ENCODE measurements around the gene GPATCH11.

Gene GPATCH11

DNA sequence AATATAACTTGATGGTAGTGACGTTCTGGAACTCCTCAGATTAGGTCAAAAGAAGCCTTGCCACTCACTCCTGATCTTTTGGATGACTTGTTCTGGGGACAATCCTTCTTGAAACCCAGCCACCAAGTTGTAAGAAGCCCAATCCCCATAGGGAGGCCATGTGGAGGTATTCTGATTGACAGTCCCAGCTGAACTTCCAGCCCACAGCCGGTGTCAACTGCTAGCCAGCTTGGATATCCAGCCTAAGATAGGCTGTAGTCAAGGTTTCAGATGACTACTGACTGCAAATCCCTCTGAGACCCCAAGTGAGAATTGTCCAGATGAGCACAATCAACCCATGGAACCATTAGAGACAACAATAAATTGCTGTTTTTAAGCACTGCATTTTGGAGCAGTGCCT is 41.1 kb downstream of the GPATCH11 start:
- H3K4me3 ChIP-seq (ENCODE audit: low read depth, low read length), result no peak overlapping the region
- DNase-seq (ENCODE audit: low read depth), result no peak
- TF ChIP-seq, protein P1, sequence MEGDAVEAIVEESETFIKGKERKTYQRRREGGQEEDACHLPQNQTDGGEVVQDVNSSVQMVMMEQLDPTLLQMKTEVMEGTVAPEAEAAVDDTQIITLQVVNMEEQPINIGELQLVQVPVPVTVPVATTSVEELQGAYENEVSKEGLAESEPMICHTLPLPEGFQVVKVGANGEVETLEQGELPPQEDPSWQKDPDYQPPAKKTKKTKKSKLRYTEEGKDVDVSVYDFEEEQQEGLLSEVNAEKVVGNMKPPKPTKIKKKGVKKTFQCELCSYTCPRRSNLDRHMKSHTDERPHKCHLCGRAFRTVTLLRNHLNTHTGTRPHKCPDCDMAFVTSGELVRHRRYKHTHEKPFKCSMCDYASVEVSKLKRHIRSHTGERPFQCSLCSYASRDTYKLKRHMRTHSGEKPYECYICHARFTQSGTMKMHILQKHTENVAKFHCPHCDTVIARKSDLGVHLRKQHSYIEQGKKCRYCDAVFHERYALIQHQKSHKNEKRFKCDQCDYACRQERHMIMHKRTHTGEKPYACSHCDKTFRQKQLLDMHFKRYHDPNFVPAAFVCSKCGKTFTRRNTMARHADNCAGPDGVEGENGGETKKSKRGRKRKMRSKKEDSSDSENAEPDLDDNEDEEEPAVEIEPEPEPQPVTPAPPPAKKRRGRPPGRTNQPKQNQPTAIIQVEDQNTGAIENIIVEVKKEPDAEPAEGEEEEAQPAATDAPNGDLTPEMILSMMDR (IDR thresholded peaks at IDR 0.05; ENCODE audit: insufficient read depth, low read depth, low read length, missing control alignments), result no peak

DNA sequence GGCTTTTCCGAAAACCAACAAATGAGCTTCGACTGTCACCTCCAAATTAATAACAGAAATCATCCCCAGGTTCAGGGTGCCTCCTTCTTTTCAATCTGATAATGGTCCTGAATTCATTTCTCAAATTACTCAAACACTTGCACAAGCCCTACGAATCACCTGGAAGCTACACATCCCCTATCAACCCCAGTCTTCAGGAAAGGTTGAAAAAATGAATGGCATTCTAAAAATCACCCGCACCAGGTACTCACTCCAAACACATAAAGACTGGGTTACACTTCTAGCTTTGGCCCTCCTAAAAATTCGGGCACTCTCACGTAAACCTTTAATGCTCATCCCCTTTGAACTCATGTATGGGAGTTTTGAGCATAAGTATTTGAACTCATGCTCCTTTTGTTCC is 48.6 kb downstream of the GPATCH11 start:
- H3K4me3 ChIP-seq (ENCODE audit: low read depth, low read length), result no peak overlapping the region
- DNase-seq (ENCODE audit: low read depth), result no peak
- TF ChIP-seq, protein P1 (IDR thresholded peaks at IDR 0.05; ENCODE audit: insufficient read depth, low read depth, low read length, missing control alignments), result no peak

DNA sequence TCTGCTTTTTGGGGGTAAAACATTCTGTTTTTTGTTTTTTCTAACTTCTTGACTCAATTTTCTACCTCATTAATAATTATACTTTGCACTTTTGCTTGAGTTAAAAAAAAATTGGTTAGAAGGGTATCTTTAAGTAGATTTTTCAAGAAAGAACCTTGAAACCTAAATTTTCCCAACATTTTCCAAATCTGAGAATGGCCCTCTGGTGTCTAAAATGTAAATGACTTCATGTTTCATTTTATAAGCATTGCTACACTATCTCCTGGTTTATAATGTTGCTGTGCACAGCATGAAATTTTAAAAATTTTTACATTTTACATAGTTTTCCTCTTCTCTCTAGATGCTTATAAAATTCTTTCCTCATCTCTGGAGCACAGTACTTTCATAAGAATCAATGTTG is 58.2 kb downstream of the GPATCH11 start:
- TF ChIP-seq, protein P1 (IDR thresholded peaks at IDR 0.05; ENCODE audit: insufficient read depth, low read depth, low read length, missing control alignments), result no peak
- no peak for DNase-seq (ENCODE audit: low read depth)

DNA sequence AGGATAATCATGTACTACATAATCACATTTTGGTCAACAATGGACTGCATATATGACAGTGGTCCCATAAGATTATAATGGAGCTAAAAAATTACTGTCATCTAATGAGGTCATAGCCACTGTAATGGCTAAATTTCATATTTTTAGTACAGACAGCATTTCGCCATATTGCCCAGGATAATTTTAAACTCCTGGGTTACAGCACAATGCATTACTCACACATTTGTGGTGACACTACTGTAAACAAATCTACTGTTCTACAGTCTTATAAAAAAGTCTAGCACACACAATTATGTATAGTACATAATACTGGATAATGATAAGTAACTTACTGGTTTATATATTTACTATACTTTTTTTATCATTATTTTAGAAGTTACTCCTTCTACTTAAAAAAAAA is 59.7 kb downstream of the GPATCH11 start:
- no peak for DNase-seq (ENCODE audit: low read depth)
- TF ChIP-seq, protein P1 (IDR thresholded peaks at IDR 0.05; ENCODE audit: insufficient read depth, low read depth, low read length, missing control alignments), result no peak
- no peak overlapping the region for H3K4me3 ChIP-seq (ENCODE audit: low read depth, low read length)

More for the DNA sequence above, 58.2 kb downstream of the GPATCH11 start:
- H3K4me3 ChIP-seq (ENCODE audit: low read depth, low read length), result no peak overlapping the region

DNA sequence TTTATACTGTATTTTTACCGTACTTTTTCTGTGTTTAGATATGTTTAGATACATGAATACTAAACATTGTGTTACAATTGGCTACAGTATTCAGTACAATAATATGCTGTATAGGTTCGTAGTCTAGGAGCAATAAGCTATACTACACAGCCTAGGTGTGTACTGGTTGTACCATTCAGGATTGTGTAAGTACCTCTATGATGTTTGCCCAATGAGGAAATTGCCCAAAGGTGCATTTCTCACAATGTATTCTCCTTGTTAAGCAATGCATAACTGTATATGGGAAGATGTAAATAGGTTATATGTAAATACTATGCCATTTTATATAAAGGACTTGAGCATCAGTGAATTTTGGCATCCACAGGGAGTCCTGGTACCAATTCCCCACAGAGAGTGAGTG is 61.7 kb downstream of the GPATCH11 start:
- no peak overlapping the region for H3K4me3 ChIP-seq (ENCODE audit: low read depth, low read length)
- TF ChIP-seq, protein P1 (IDR thresholded peaks at IDR 0.05; ENCODE audit: insufficient read depth, low read depth, low read length, missing control alignments), result no peak
- no peak for DNase-seq (ENCODE audit: low read depth)

DNA sequence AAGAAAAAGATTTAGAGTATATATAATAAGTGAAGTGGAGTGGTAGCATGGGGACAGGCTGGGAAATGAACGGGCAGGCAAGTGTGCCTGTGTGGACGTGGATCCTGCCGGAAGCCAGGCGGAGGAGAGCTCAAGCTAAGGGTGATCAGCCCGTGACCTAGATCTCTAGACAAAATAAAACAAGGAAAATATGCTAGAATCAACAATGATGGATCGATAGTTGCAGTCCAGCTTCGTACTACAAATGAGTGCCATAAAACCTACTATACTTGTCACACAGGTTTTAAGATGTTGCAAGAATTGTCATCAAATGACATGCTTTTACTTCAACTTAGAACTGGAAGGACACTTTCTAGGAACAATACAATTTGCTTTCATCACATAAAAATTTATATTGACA is 64.0 kb downstream of the GPATCH11 start:
- TF ChIP-seq, protein P1 (IDR thresholded peaks at IDR 0.05; ENCODE audit: insufficient read depth, low read depth, low read length, missing control alignments), result no peak
- H3K4me3 ChIP-seq (ENCODE audit: low read depth, low read length), result no peak overlapping the region
- DNase-seq (ENCODE audit: low read depth), result no peak
